SK-N-MC (cell line): ENCODE results near the gene FAM184A.
A peak's percentile ranks its signal among the peaks of the same experiment; 100 is the strongest.

ENCODE experiments used
- DNase-seq: peaks from one replicate; pipeline ENCODE4 v3.0.0-alpha.2; 2011; ENCODE audit warnings: low read depth, low spot score
- H3K27ac ChIP-seq: fragments of 200-600 bp; sonication (generic); 2 replicates; pipeline ENCODE4 v1.5.1; 2016; ENCODE audit warnings: mixed run types
- H3K36me3 ChIP-seq: fragments of 200-600 bp; sonication (generic); 2 replicates; pipeline ENCODE4 v1.6.1; 2017; ENCODE audit warnings: antibody characterized with exemption, low read length, mixed read lengths; ENCODE audit not compliant: insufficient read depth
- H3K4me3 ChIP-seq: fragments of 200-600 bp; sonication (generic); 2 replicates; pipeline ENCODE4 v1.5.1; 2016
- H3K9ac ChIP-seq: fragments of 200-600 bp; sonication (generic); 2 replicates; pipeline ENCODE4 v1.8.0; 2017; ENCODE audit warnings: mixed run types, mixed read lengths; ENCODE audit not compliant: insufficient read length
- H3K9me3 ChIP-seq: fragments of 200-600 bp; sonication (generic); 2 replicates; pipeline ENCODE4 v1.6.1; 2017; ENCODE audit warnings: low read depth, mild to moderate bottlenecking, antibody characterized with exemption, low read length, moderate library complexity, mixed read lengths
- EZH2 ChIP-seq: fragments of 200-600 bp; sonication (generic); IDR thresholded peaks from one replicate; pipeline ENCODE4 v1.6.1; 2017; ENCODE audit warnings: antibody characterized with exemption
- FOXP2 ChIP-seq: optimal IDR thresholded peaks from 2 replicates; pipeline ENCODE3; 2011; ENCODE audit warnings: mild to moderate bottlenecking, moderate library complexity; ENCODE audit not compliant: insufficient read depth; ENCODE audit errors: extremely low read length, control extremely low read depth
- POLR2AphosphoS5 ChIP-seq: IDR thresholded peaks from 2 replicates; pipeline ENCODE4 v1.6.1; 2012; ENCODE audit warnings: mild to moderate bottlenecking, low read depth, low read length, borderline replicate concordance

FAM184A gene

GRCh38 chr6:119079283-119079809, 882 bp upstream of the FAM184A start:
- no peak overlapping the region for H3K27ac ChIP-seq
- TF ChIP-seq POLR2AphosphoS5 (no peak), EZH2 (no peak), FOXP2 (no peak)
- peak; percentile 32 for DNase-seq
- H3K36me3 ChIP-seq = no peaks in the 10 kb centered on the region
- no peaks in the 10 kb centered on the region for H3K9me3 ChIP-seq
- peak overlapping the region; percentile 87 for H3K4me3 ChIP-seq
- H3K9ac ChIP-seq = peak overlapping the region; percentile 82

DNA sequence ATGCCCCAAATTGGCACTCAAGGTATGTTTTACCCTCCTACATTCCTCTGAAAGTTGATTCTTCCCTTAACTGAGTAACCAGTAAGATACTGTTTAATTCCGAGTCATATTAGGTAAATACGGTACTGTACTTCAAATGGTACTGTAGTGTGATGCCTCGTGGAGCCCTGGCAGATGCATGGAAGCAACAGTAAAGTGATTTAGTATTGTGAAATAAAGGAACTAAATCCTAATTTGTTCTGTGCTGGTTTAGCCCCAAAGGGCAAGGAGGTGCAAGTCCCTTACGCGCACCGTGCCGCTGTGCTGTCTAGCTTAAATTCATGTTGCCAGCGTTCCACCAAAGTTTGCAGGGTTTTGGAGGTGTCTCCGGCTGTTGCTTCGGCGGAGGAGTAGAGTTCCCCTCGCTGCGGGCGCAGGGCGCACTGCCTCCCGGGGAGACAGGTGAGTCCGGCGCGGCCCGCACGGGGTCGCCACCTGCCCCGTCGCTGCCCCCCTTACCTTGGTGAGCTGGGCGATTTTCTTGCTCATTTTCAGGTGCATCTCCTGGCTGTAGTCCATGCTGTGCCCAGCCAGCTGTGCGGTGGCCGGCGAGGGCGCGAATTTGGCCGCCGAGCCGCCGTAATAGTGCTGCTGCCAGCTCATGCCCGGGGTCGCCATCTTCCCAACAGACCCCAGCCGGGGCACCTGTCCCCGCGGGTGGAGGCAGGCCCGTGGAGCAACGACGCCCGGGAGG, 655 bp downstream of the FAM184A start:
- no peak for DNase-seq

DNA sequence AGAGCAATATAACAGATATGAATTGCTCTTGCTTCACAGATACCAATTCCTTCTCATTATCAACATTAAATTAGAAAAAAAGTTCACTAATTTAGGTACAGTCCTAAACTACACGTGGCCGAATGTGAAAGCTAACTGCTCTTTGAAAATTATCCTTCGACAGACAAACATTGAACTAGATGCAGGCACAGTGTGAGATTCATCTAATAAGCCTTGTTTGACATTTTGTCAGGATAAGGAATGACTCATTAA, 1.1 kb downstream of the FAM184A start:
- TF ChIP-seq FOXP2 = no peak
- no peak for TF ChIP-seq POLR2AphosphoS5
- TF ChIP-seq EZH2 = no peak
- Histone ChIP-seq H3K4me3 (peak overlapping the region; percentile 87), H3K9ac (no peak overlapping the region), H3K9me3 (no peaks in the 10 kb centered on the region), H3K36me3 (no peaks in the 10 kb centered on the region), H3K27ac (no peak overlapping the region)
- no peak for DNase-seq

More for the DNA sequence above, 655 bp downstream of the FAM184A start:
- no peak overlapping the region for H3K27ac ChIP-seq
- H3K9ac ChIP-seq = peak overlapping the region; percentile 82
- no peaks in the 10 kb centered on the region for H3K36me3 ChIP-seq
- TF ChIP-seq POLR2AphosphoS5 = no peak
- peak overlapping the region; percentile 87 for H3K4me3 ChIP-seq
- no peaks in the 10 kb centered on the region for H3K9me3 ChIP-seq

GRCh38 chr6:119076576-119077390, 1.7 kb downstream of the FAM184A start:
- Histone ChIP-seq H3K9ac (no peak overlapping the region), H3K36me3 (no peaks in the 10 kb centered on the region), H3K4me3 (peak overlapping the region; percentile 87), H3K9me3 (no peaks in the 10 kb centered on the region), H3K27ac (no peak overlapping the region)
- TF ChIP-seq FOXP2 (no peak), EZH2 (no peak), POLR2AphosphoS5 (no peak)
- no peak for DNase-seq

DNA sequence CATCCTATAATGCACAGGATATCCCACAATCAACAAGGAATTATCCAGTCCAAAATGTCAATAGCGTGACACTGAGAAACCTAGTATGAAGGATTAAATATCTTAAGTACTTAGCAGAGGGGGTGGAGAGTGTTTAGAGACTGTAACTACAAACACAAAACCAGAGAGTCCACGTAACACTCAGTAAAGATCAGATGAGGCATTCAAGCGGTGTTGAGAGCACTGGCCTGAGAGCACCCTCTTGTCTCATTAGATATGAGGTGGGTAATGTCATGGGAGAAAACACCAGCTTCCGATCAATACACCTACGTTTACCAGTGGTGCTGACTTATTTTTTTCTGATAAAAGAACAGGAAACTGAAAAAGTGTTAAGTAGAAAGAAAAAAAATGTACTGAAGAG, 2.3 kb downstream of the FAM184A start:
- Histone ChIP-seq H3K36me3 (no peaks in the 10 kb centered on the region), H3K4me3 (no peak overlapping the region), H3K9ac (no peak overlapping the region), H3K27ac (no peak overlapping the region), H3K9me3 (no peaks in the 10 kb centered on the region)
- no peak for DNase-seq
- no peak for TF ChIP-seq POLR2AphosphoS5
- no peak for TF ChIP-seq EZH2
- no peak for TF ChIP-seq FOXP2

- Histone ChIP-seq H3K4me3 (no peak overlapping the region), H3K27ac (no peak overlapping the region), H3K9ac (no peak overlapping the region), H3K36me3 (no peaks in the 10 kb centered on the region), H3K9me3 (no peaks in the 10 kb centered on the region)
- DNase-seq = no peak
- TF ChIP-seq EZH2 (no peak), POLR2AphosphoS5 (no peak), FOXP2 (no peak)
These were observed 3.1 kb downstream of the FAM184A start for GRCh38 chr6:119075200-119075981.

GRCh38 chr6:119073307-119074051, 5.0 kb downstream of the FAM184A start:
- Histone ChIP-seq H3K36me3 (no peaks in the 10 kb centered on the region), H3K27ac (no peak overlapping the region), H3K4me3 (no peak overlapping the region), H3K9ac (no peak overlapping the region), H3K9me3 (no peaks in the 10 kb centered on the region)
- no peak for DNase-seq
- TF ChIP-seq FOXP2 = no peak
- no peak for TF ChIP-seq EZH2
- TF ChIP-seq POLR2AphosphoS5 = no peak

- no peak for TF ChIP-seq POLR2AphosphoS5
- no peak for TF ChIP-seq FOXP2
- TF ChIP-seq EZH2 = no peak
- Histone ChIP-seq H3K9ac (no peak overlapping the region), H3K36me3 (no peaks in the 10 kb centered on the region), H3K4me3 (no peak overlapping the region), H3K9me3 (no peaks in the 10 kb centered on the region), H3K27ac (no peak overlapping the region)
- DNase-seq = no peak
These were observed 6.9 kb downstream of the FAM184A start for GRCh38 chr6:119071576-119071975.
